ENCODE measurements around the gene UBE2J2.
"Not testable (repeated sequence)": the region's sequence is repeated elsewhere in the genome, so short reads cannot be mapped to it uniquely, and the experiment has no call there.

Gene UBE2J2

GRCh38 chr1:1318777-1319645 lies 45.4 kb upstream of the UBE2J2 start:
- DNase-seq (ENCODE audit: extremely low spot score), result no peak
- ChIA-PET POLR2A (no interaction called here), CTCF (interaction anchor here (1.0 kb wide), 1 partner anchor 8 kb away, joined by 4 read pairs; no protein-coding TSS in a partner anchor)
- no peak for TF ChIP-seq CTCF (IDR thresholded peaks at IDR 0.05; ENCODE audit: control extremely low read depth, extremely low read depth, low read depth, missing control alignments)

GRCh38 chr1:1318131-1318652 lies 44.5 kb upstream of the UBE2J2 start:
- DNase-seq (ENCODE audit: extremely low spot score), result no peak
- TF ChIP-seq CTCF (IDR thresholded peaks at IDR 0.05; ENCODE audit: control extremely low read depth, extremely low read depth, low read depth, missing control alignments), result no peak
- ChIA-PET POLR2A (no interaction called here), CTCF (no interaction called here)

- TF ChIP-seq CTCF (IDR thresholded peaks at IDR 0.05; ENCODE audit: control extremely low read depth, extremely low read depth, low read depth, missing control alignments), result no peak
- DNase-seq (ENCODE audit: extremely low spot score), result no peak
- ChIA-PET CTCF (no interaction called here), POLR2A (no interaction called here)
Measured at GRCh38 chr1:1317420-1317819, 43.8 kb upstream of the UBE2J2 start.

GRCh38 chr1:1316199-1316598 lies 42.5 kb upstream of the UBE2J2 start:
- CTCF ChIA-PET; POLR2A ChIA-PET; DNase-seq (ENCODE audit: extremely low spot score): not testable (repeated sequence)

GRCh38 chr1:1315435-1315954 lies 41.8 kb upstream of the UBE2J2 start:
- no peak for TF ChIP-seq CTCF (IDR thresholded peaks at IDR 0.05; ENCODE audit: control extremely low read depth, extremely low read depth, low read depth, missing control alignments)
- DNase-seq (ENCODE audit: extremely low spot score), result no peak
- ChIA-PET POLR2A (no interaction called here), CTCF (interaction anchor here (1.5 kb wide), 1 partner anchor 56 kb away, joined by 4 read pairs; no protein-coding TSS in a partner anchor)

GRCh38 chr1:1314678-1315335 lies 41.2 kb upstream of the UBE2J2 start:
- ChIA-PET POLR2A (no interaction called here), CTCF (interaction anchor here (1.5 kb wide), 1 partner anchor 57 kb away, joined by 4 read pairs; no protein-coding TSS in a partner anchor)
- no peak for TF ChIP-seq CTCF (IDR thresholded peaks at IDR 0.05; ENCODE audit: control extremely low read depth, extremely low read depth, low read depth, missing control alignments)
- DNase-seq (ENCODE audit: extremely low spot score), result no peak

Measured in GM10248 (cell line).